GM23338 (cell line): ENCODE data around the gene SPINDOC. TPM values are rescaled to one million over a fixed set of nuclear protein-coding genes. Genes with fewer than 3 reads are reported as not detected.
A peak's percentile ranks its signal among the peaks of the same experiment; 100 is the strongest.

Experiments
- ATAC-seq: fragments of 200-7000 bp; cut with Tn5 transposase; 3 replicates; pipeline ENCODE4 v1.9.1; 2020
- DNase-seq: peaks from one replicate; pipeline ENCODE4 v3.0.0-alpha.2; 2015; ENCODE audit warnings: low spot score
- H2AFZ ChIP-seq: fragments of 200-600 bp; sonication (generic); 2 replicates; pipeline ENCODE4 v1.8.0; 2016; ENCODE audit warnings: antibody characterized with exemption, mild to moderate bottlenecking, moderate library complexity
- H3F3A ChIP-seq: fragments of 200-600 bp; sonication (generic); replicated peaks from 2 replicates; pipeline ENCODE4 v1.8.0; 2017; ENCODE audit warnings: antibody characterized with exemption, mixed run types, low read depth
- H3K27ac ChIP-seq: fragments of 200-600 bp; sonication (generic); 2 replicates; pipeline ENCODE4 v1.6.1; 2016; ENCODE audit warnings: low read depth
- H3K27me3 ChIP-seq: fragments of 200-600 bp; sonication (generic); 2 replicates; pipeline ENCODE4 v1.8.0; 2016; ENCODE audit warnings: mild to moderate bottlenecking, mixed run types, moderate library complexity; ENCODE audit not compliant: insufficient read depth
- H3K36me3 ChIP-seq: fragments of 200-600 bp; sonication (generic); 2 replicates; pipeline ENCODE4 v1.8.0; 2016; ENCODE audit warnings: mild to moderate bottlenecking; ENCODE audit not compliant: insufficient read depth
- H3K4me1 ChIP-seq: fragments of 200-600 bp; sonication (generic); 2 replicates; pipeline ENCODE4 v1.8.0; 2016; ENCODE audit warnings: mild to moderate bottlenecking, moderate library complexity; ENCODE audit not compliant: insufficient read depth
- H3K4me2 ChIP-seq: fragments of 200-600 bp; sonication (generic); 2 replicates; pipeline ENCODE4 v1.7.1; 2017; ENCODE audit warnings: mixed run types
- H3K4me3 ChIP-seq: fragments of 200-600 bp; sonication (generic); 2 replicates; pipeline ENCODE4 v1.6.1; 2016; ENCODE audit warnings: mixed run types
- H3K79me2 ChIP-seq: fragments of 200-600 bp; sonication (generic); replicated peaks from 2 replicates; pipeline ENCODE4 v1.8.0; 2017; ENCODE audit warnings: mild to moderate bottlenecking; ENCODE audit not compliant: insufficient read depth
- H3K9me2 ChIP-seq: fragments of 200-600 bp; sonication (generic); 2 replicates; pipeline ENCODE4 v1.8.0; 2017; ENCODE audit not compliant: insufficient read depth
- H4K20me1 ChIP-seq: fragments of 200-600 bp; sonication (generic); replicated peaks from 2 replicates; pipeline ENCODE4 v1.8.0; 2017; ENCODE audit warnings: mild to moderate bottlenecking; ENCODE audit not compliant: insufficient read depth
- H3K27ac Mint-ChIP-seq: 2 replicates; pipeline ENCODE4 v1.8.0; 2020; ENCODE audit warnings: inconsistent platforms, mild to moderate bottlenecking, moderate library complexity, mixed read lengths
- H3K27me3 Mint-ChIP-seq: 3 replicates; pipeline ENCODE4 v1.8.0; 2022; ENCODE audit warnings: low read depth, mild to moderate bottlenecking, moderate library complexity, mixed read lengths, inconsistent platforms; ENCODE audit not compliant: insufficient read depth, poor library complexity
- H3K36me3 Mint-ChIP-seq: 3 replicates; pipeline ENCODE4 v1.8.0; 2021; ENCODE audit warnings: low read depth, mild to moderate bottlenecking, inconsistent platforms, moderate library complexity, mixed read lengths
- H3K4me1 Mint-ChIP-seq: 3 replicates; pipeline ENCODE4 v1.8.0; 2020; ENCODE audit warnings: mild to moderate bottlenecking, inconsistent platforms, mixed read lengths
- H3K4me3 Mint-ChIP-seq: 3 replicates; pipeline ENCODE4 v1.8.0; 2021; ENCODE audit warnings: moderate library complexity, mild to moderate bottlenecking, inconsistent platforms, mixed read lengths
- H3K9me3 Mint-ChIP-seq: 3 replicates; pipeline ENCODE4 v1.8.0; 2020; ENCODE audit warnings: moderate library complexity, mild to moderate bottlenecking, inconsistent platforms, mixed read lengths
- CREB1 ChIP-seq: fragments of 250-450 bp; sonication (Bioruptor Pico); IDR thresholded peaks from 2 replicates; pipeline ENCODE4 v1.5.0; 2020; ENCODE audit warnings: low read depth, mild to moderate bottlenecking, moderate library complexity
- CTCF ChIP-seq, 2 experiments: fragments of 200-600 bp in 1 of 2; sonication (generic) in 1 of 2; conservative IDR thresholded peaks; 2 replicates each; pipeline versions ENCODE4 v1.5.1 to v1.6.1; 2016 to 2017; ENCODE audit warnings: antibody characterized with exemption in 2 of 2, low read depth in 2 of 2, mild to moderate bottlenecking in 2 of 2, moderate library complexity in 1 of 2
- ETS1 ChIP-seq: IDR thresholded peaks from 2 replicates; pipeline ENCODE4 v1.6.1; 2016; ENCODE audit warnings: antibody characterized with exemption
- EZH2 ChIP-seq: fragments of 200-600 bp; sonication (generic); IDR thresholded peaks from one replicate; pipeline ENCODE4 v1.8.0; 2017; ENCODE audit warnings: antibody characterized with exemption, mild to moderate bottlenecking, low read depth; ENCODE audit not compliant: unreplicated experiment
- EZH2phosphoT487 ChIP-seq: fragments of 200-600 bp; sonication (generic); IDR thresholded peaks from one replicate; pipeline ENCODE4 v1.8.1; 2018; ENCODE audit warnings: antibody characterized with exemption; ENCODE audit not compliant: unreplicated experiment
- JUNB ChIP-seq: IDR thresholded peaks from one replicate; pipeline ENCODE4 v1.6.1; 2016; ENCODE audit warnings: antibody characterized with exemption; ENCODE audit not compliant: unreplicated experiment
- NANOG ChIP-seq: IDR thresholded peaks from 2 replicates; pipeline ENCODE4 v1.6.1; 2016; ENCODE audit warnings: antibody characterized with exemption, borderline replicate concordance
- POLR2AphosphoS5 ChIP-seq: IDR thresholded peaks from 2 replicates; pipeline ENCODE4 v1.6.1; 2016; ENCODE audit warnings: antibody characterized with exemption, low read depth
- REST ChIP-seq: IDR thresholded peaks from one replicate; pipeline ENCODE4 v1.6.1; 2018; ENCODE audit warnings: antibody characterized with exemption; ENCODE audit not compliant: unreplicated experiment
- STAT1 ChIP-seq: IDR thresholded peaks from one replicate; pipeline ENCODE4 v1.6.1; 2016; ENCODE audit warnings: antibody characterized with exemption; ENCODE audit not compliant: unreplicated experiment
- ZNF114 ChIP-seq: fragments of 250-450 bp; sonication (Bioruptor Pico); IDR thresholded peaks from 2 replicates; pipeline ENCODE4 v1.5.0; 2020; ENCODE audit warnings: mild to moderate bottlenecking, moderate library complexity
- ZNF331 ChIP-seq: fragments of 250-450 bp; sonication (Bioruptor Pico); IDR thresholded peaks from 2 replicates; pipeline ENCODE4 v1.5.0; 2020; ENCODE audit warnings: low read depth, mild to moderate bottlenecking, moderate library complexity
- polyA plus RNA-seq: library from polyadenylated mRNA; unstranded; fragments of >200 nt; fragmentation: Nextera tagmentation; extraction: Ambion mirVana; gene quantifications from 2 replicates; pipeline ENCODE4 v1.2.1, GENCODE V29; 2016
- total RNA-seq: library from RNA; depleted of rRNA; stranded (reverse); fragments of >200 nt; shearing (Covaris generic); gene quantifications from 2 replicates; pipeline ENCODE4 v1.2.3, GENCODE V29; 2014
- TF ChIP-seq, protein P1 (sequence below): fragments of 250-450 bp; sonication (Bioruptor Pico); IDR thresholded peaks from 2 replicates; pipeline ENCODE4 v1.5.0; 2020; ENCODE audit warnings: mild to moderate bottlenecking, moderate library complexity

SPINDOC gene
- total and polyA plus RNA-seq, 2 experiments from 2014 or later: 9.4 to 84.7 TPM

DNA sequence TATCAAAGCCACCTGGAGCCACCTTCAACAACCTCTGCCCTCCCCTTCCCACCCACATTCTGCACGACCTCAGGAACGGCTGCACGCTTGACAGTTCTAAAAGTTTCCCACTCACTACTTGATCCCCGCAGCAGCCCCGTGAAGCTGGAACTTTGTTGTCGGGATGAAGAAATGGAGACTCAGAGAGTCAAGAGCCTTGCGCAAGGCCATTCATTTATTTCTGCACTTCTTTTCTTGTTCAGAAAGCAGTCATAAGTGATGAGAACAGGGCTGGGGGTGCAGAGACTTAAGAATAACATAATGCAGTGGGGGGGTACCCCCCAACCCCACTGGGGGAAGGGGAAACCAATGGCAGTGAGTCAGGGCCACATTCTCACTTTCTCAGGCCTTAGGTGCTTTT is 42.5 kb upstream of the SPINDOC start:
- ATAC-seq: no peak
- H3K27ac Mint-ChIP-seq: no peak overlapping the region

More for the DNA sequence above, 42.5 kb upstream of the SPINDOC start:
- Histone ChIP-seq H3K79me2 (peaks cover 23% of the 10 kb centered on the region), H3K36me3 (no peaks in the 10 kb centered on the region), H4K20me1 (peaks cover 12% of the 10 kb centered on the region), H3K9me2 (no peaks in the 10 kb centered on the region), H3K27ac (no peak overlapping the region), H3K4me2 (peak overlapping the region; percentile 95; the same call in 1 of the 2 replicates), H3K4me1 (peaks cover 23% of the 10 kb centered on the region), H2AFZ (no peak overlapping the region), H3F3A (0 out of 2 replicates have a peak, but pooled peaks cover 7% of the 10 kb centered on the region), H3K27me3 (peaks cover 36% of the 10 kb centered on the region), H3K4me3 (no peak overlapping the region)
- H3K4me3 Mint-ChIP-seq: no peak overlapping the region
- peaks cover 29% of the 10 kb centered on the region for H3K4me1 Mint-ChIP-seq
- TF ChIP-seq STAT1: no peak
- no peak for TF ChIP-seq ZNF114 (CRISPR knock-in tag)
- TF ChIP-seq ETS1: no peak
- no peak for TF ChIP-seq NANOG
- TF ChIP-seq POLR2AphosphoS5: no peak
- no peak for TF ChIP-seq ZNF331 (CRISPR knock-in tag)
- TF ChIP-seq, protein P1, sequence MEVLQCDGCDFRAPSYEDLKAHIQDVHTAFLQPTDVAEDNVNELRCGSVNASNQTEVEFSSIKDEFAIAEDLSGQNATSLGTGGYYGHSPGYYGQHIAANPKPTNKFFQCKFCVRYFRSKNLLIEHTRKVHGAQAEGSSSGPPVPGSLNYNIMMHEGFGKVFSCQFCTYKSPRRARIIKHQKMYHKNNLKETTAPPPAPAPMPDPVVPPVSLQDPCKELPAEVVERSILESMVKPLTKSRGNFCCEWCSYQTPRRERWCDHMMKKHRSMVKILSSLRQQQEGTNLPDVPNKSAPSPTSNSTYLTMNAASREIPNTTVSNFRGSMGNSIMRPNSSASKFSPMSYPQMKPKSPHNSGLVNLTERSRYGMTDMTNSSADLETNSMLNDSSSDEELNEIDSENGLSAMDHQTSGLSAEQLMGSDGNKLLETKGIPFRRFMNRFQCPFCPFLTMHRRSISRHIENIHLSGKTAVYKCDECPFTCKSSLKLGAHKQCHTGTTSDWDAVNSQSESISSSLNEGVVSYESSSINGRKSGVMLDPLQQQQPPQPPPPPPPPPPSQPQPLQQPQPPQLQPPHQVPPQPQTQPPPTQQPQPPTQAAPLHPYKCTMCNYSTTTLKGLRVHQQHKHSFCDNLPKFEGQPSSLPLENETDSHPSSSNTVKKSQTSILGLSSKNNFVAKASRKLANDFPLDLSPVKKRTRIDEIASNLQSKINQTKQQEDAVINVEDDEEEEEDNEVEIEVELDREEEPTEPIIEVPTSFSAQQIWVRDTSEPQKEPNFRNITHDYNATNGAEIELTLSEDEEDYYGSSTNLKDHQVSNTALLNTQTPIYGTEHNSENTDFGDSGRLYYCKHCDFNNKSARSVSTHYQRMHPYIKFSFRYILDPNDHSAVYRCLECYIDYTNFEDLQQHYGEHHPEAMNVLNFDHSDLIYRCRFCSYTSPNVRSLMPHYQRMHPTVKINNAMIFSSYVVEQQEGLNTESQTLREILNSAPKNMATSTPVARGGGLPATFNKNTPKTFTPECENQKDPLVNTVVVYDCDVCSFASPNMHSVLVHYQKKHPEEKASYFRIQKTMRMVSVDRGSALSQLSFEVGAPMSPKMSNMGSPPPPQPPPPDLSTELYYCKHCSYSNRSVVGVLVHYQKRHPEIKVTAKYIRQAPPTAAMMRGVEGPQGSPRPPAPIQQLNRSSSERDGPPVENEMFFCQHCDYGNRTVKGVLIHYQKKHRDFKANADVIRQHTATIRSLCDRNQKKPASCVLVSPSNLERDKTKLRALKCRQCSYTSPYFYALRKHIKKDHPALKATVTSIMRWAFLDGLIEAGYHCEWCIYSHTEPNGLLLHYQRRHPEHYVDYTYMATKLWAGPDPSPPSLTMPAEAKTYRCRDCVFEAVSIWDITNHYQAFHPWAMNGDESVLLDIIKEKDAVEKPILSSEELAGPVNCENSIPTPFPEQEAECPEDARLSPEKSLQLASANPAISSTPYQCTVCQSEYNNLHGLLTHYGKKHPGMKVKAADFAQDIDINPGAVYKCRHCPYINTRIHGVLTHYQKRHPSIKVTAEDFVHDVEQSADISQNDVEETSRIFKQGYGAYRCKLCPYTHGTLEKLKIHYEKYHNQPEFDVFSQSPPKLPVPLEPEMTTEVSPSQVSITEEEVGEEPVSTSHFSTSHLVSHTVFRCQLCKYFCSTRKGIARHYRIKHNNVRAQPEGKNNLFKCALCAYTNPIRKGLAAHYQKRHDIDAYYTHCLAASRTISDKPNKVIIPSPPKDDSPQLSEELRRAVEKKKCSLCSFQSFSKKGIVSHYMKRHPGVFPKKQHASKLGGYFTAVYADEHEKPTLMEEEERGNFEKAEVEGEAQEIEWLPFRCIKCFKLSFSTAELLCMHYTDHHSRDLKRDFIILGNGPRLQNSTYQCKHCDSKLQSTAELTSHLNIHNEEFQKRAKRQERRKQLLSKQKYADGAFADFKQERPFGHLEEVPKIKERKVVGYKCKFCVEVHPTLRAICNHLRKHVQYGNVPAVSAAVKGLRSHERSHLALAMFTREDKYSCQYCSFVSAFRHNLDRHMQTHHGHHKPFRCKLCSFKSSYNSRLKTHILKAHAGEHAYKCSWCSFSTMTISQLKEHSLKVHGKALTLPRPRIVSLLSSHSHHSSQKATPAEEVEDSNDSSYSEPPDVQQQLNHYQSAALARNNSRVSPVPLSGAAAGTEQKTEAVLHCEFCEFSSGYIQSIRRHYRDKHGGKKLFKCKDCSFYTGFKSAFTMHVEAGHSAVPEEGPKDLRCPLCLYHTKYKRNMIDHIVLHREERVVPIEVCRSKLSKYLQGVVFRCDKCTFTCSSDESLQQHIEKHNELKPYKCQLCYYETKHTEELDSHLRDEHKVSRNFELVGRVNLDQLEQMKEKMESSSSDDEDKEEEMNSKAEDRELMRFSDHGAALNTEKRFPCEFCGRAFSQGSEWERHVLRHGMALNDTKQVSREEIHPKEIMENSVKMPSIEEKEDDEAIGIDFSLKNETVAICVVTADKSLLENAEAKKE (CRISPR knock-in tag): no peak
- TF ChIP-seq EZH2phosphoT487: no peak
- no peak for TF ChIP-seq CREB1
- no peak for TF ChIP-seq EZH2
- no peak for TF ChIP-seq REST
- TF ChIP-seq CTCF (conservative IDR thresholded peaks at IDR 0.05; ENCODE audit: low read depth in 2 of 2): no peak
- TF ChIP-seq JUNB: no peak
- peaks cover 34% of the 10 kb centered on the region for H3K27me3 Mint-ChIP-seq
- no peak for DNase-seq
- peaks cover 11% of the 10 kb centered on the region; the same call in 2 of the 3 replicates for H3K36me3 Mint-ChIP-seq
- H3K9me3 Mint-ChIP-seq: peaks cover 3% of the 10 kb centered on the region; the same call in 1 of the 3 replicates
